Measurements from ENCODE around the gene DDR1. TPM values are rescaled to one million over a fixed set of nuclear protein-coding genes. Genes with fewer than 3 reads are reported as not detected.

The DDR1 gene
- total RNA-seq, 2 donors from 2014 or later, result 140 to 151 TPM

DNA sequence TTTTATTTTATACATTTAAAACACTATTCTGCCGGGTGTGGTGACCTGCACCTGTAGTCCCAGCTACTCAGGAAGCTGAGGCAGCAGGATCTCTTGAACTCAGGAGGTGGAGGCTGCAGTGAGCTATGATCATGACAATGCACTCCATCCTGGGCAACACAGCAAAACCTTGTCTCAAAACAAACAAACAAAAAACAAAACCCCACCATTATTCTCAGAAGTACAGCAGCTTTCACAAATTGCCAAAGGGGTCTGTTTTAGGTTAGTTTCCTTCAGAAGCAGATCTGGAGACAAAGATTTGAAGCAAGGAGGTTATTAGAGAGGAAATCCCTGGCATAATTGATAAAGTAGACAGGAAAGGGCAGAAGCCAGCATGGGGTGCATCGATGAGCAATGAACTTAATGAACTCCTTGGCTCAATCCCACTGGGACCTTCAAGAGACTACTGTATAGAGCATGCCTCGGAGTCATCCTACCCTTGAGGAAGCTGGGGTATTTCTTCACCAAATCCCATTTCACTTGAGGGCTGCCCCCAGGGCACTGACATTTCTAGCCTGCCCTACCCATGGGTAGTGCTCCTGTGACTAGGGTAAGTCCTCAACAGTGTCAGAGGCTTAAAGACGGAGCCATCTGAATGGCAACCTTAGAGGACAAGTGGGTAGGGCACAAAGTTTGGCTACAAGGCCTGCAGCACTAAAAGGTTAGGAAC lies 43.2 kb upstream of the DDR1 start:
- Mint-ChIP-seq H3K4me1 (peaks cover 26% of the 10 kb centered on the region), H3K27ac (peak overlapping the region; percentile 11), H3K9me3 (no peaks in the 10 kb centered on the region), H3K4me3 (no peak overlapping the region), H3K27me3 (ENCODE audit: insufficient read depth) (no peaks in the 10 kb centered on the region), H3K36me3 (ENCODE audit: low read depth) (peaks cover 3% of the 10 kb centered on the region)
- TF ChIP-seq, protein P1, sequence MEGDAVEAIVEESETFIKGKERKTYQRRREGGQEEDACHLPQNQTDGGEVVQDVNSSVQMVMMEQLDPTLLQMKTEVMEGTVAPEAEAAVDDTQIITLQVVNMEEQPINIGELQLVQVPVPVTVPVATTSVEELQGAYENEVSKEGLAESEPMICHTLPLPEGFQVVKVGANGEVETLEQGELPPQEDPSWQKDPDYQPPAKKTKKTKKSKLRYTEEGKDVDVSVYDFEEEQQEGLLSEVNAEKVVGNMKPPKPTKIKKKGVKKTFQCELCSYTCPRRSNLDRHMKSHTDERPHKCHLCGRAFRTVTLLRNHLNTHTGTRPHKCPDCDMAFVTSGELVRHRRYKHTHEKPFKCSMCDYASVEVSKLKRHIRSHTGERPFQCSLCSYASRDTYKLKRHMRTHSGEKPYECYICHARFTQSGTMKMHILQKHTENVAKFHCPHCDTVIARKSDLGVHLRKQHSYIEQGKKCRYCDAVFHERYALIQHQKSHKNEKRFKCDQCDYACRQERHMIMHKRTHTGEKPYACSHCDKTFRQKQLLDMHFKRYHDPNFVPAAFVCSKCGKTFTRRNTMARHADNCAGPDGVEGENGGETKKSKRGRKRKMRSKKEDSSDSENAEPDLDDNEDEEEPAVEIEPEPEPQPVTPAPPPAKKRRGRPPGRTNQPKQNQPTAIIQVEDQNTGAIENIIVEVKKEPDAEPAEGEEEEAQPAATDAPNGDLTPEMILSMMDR (conservative IDR thresholded peaks at IDR 0.05), result no peak
- 81 to 87% methylated on average over 4 of the region's 4 CpGs for WGBS, 2 experiments (ENCODE audit: insufficient coverage in 1 of 2, insufficient read length in 1 of 2)
- Histone ChIP-seq H3K27me3 (ENCODE audit: control insufficient read depth, insufficient read depth, low read length, poor library complexity, severe bottlenecking) (no peaks in the 10 kb centered on the region), H3K27ac (ENCODE audit: low read depth, low read length) (no peak overlapping the region), H3K4me1 (ENCODE audit: control insufficient read depth, insufficient read depth, low read length) (peaks cover 5% of the 10 kb centered on the region), H3K36me3 (ENCODE audit: control insufficient read depth, insufficient read depth, low read length) (no peaks in the 10 kb centered on the region), H3K4me3 (ENCODE audit: low read length) (no peak overlapping the region), H3K9me3 (ENCODE audit: control insufficient read depth, low read length) (no peaks in the 10 kb centered on the region), H3K9ac (ENCODE audit: extremely low read depth, low read length, poor library complexity, severe bottlenecking) (no peak overlapping the region)
- DNase-seq, result no peak

DNA sequence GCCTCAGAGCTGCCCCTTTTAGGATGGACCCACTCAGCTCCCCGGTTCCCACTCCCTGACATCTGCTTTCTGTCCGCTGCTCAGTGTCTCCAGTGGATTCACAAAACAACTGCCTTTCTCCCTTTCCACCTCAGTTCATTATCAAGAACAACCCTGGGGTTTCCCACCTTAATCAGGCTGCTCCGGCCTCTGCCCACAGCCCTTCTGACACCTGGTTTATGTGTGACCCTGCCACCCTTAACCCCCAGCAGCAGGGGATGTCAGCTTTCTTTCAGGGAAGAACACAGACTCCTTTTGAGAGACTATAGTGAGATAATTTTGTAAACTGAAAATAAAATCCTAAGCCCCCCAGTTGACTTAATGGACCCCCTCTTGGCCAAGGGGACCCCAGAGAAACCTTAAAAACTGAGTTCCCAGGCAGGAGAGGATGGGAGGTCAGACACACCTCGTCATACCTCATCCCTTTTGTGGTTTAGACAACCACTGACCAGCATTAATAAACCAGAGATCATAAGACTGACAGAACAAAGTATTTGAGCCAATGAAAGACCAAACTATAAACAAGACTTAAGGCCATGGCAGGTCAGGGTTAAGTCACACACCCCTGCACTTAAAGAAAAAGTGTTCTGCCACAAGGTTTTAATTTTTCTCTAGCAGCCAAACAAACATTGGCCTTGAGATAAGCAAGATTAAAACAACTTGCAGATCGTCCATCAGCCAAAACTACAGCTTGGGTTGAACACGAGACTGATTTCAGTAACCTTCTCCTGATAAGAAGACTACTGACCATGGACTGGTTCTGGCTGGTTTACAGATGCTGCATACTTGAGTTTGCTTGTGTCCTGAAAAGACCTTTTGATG lies 42.4 kb upstream of the DDR1 start:
- no peak overlapping the region for H3K9ac ChIP-seq (ENCODE audit: extremely low read depth, low read length, poor library complexity, severe bottlenecking)
- H3K27ac Mint-ChIP-seq, result peak overlapping the region; percentile 11
- no peaks in the 10 kb centered on the region for H3K27me3 ChIP-seq (ENCODE audit: control insufficient read depth, insufficient read depth, low read length, poor library complexity, severe bottlenecking)
- TF ChIP-seq, protein P1 (conservative IDR thresholded peaks at IDR 0.05), result no peak
- peaks cover 5% of the 10 kb centered on the region for H3K4me1 ChIP-seq (ENCODE audit: control insufficient read depth, insufficient read depth, low read length)
- DNase-seq, result no peak
- H3K36me3 Mint-ChIP-seq (ENCODE audit: low read depth), result peaks cover 3% of the 10 kb centered on the region
- no peaks in the 10 kb centered on the region for H3K9me3 ChIP-seq (ENCODE audit: control insufficient read depth, low read length)
- no peaks in the 10 kb centered on the region for H3K27me3 Mint-ChIP-seq (ENCODE audit: insufficient read depth)
- H3K4me1 Mint-ChIP-seq, result peaks cover 28% of the 10 kb centered on the region
- H3K27ac ChIP-seq (ENCODE audit: low read depth, low read length), result no peak overlapping the region
- H3K4me3 Mint-ChIP-seq, result no peak overlapping the region
- H3K36me3 ChIP-seq (ENCODE audit: control insufficient read depth, insufficient read depth, low read length), result no peaks in the 10 kb centered on the region
- 93 to 95% methylated on average over 5 to 6 of the region's 6 CpGs for WGBS, 2 experiments (ENCODE audit: insufficient coverage in 1 of 2, insufficient read length in 1 of 2)
- H3K9me3 Mint-ChIP-seq, result no peaks in the 10 kb centered on the region
- H3K4me3 ChIP-seq (ENCODE audit: low read length), result no peak overlapping the region

DNA sequence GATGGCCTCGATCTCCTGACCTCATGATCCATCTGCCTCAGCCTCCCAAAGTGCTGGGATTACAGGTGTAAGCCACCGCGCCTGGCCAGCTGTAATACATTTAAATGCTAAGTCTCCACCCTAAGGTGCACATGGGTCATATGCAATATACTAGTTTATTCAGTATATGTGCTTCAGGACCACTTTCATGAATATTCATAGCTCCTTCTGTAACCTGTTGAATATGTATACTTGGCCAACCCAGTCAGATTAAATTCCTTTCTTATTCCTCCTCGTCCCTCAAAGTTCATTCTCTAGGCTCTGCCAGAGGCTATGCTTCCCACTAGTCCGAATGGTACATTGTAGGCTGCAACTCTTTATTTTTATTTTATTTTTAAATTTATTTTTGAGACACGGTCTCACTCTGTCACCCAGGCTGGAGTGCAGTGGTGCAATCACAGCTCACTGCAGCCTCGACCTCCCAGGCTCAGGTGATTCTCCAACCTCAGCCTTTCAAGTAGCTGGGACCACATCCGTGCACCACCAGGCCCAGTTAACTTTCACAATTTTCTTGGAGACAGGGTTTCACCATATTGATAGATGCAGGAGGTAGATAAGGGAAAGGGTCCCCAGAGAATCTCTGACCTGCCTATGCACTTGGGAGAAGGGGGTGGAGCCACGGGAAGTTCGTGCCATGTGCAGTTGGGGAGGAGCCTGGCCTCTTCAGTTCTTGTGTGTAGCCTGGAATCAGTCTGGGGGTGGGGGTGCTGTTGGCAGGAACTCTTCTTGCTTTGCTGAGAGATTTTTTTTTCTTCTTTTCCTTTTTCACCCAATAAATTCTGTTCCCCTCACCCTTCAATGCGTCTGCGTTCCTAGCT lies 41.3 kb upstream of the DDR1 start:
- H3K27ac Mint-ChIP-seq, result peak overlapping the region; percentile 29
- no peaks in the 10 kb centered on the region for H3K9me3 Mint-ChIP-seq
- no peaks in the 10 kb centered on the region for H3K27me3 Mint-ChIP-seq (ENCODE audit: insufficient read depth)
- Histone ChIP-seq H3K9me3 (ENCODE audit: control insufficient read depth, low read length) (no peaks in the 10 kb centered on the region), H3K9ac (ENCODE audit: extremely low read depth, low read length, poor library complexity, severe bottlenecking) (no peak overlapping the region), H3K4me3 (ENCODE audit: low read length) (no peak overlapping the region), H3K4me1 (ENCODE audit: control insufficient read depth, insufficient read depth, low read length) (peaks cover 7% of the 10 kb centered on the region), H3K27me3 (ENCODE audit: control insufficient read depth, insufficient read depth, low read length, poor library complexity, severe bottlenecking) (no peaks in the 10 kb centered on the region), H3K27ac (ENCODE audit: low read depth, low read length) (no peak overlapping the region), H3K36me3 (ENCODE audit: control insufficient read depth, insufficient read depth, low read length) (no peaks in the 10 kb centered on the region)
- peaks cover 3% of the 10 kb centered on the region for H3K36me3 Mint-ChIP-seq (ENCODE audit: low read depth)
- no peak for DNase-seq
- no peak overlapping the region for H3K4me3 Mint-ChIP-seq
- TF ChIP-seq, protein P1 (conservative IDR thresholded peaks at IDR 0.05), result no peak
- 91 to 93% methylated on average over 6 to 12 of the region's 12 CpGs for whole genome bisulfite sequencing, 2 experiments (ENCODE audit: insufficient coverage in 1 of 2, insufficient read length in 1 of 2)
- peaks cover 37% of the 10 kb centered on the region for H3K4me1 Mint-ChIP-seq
